MM.1S (cell line): ENCODE results near the gene ERCC4.

Source experiments
- DNase-seq: peaks from one replicate; pipeline ENCODE4 v3.0.0-alpha.2; 2015
- H2AFZ ChIP-seq: fragments of 300-600 bp; sonication (generic); 2 replicates; pipeline ENCODE4 v1.6.0; 2016; ENCODE audit warnings: antibody characterized with exemption, low read length
- H3F3A ChIP-seq: fragments of 300-600 bp; sonication (generic); 2 replicates; pipeline ENCODE4 v1.6.1; 2016; ENCODE audit warnings: mild to moderate bottlenecking, antibody characterized with exemption, low read length, moderate library complexity, mixed read lengths; ENCODE audit not compliant: insufficient read depth
- H3K27ac ChIP-seq: fragments of 300-600 bp; sonication (generic); 2 replicates; pipeline ENCODE4 v1.5.1; 2016; ENCODE audit warnings: mild to moderate bottlenecking, low read length
- H3K27me3 ChIP-seq: fragments of 300-600 bp; sonication (generic); replicated peaks from 2 replicates; pipeline ENCODE4 v1.6.0; 2016; ENCODE audit warnings: low read length; ENCODE audit not compliant: insufficient read depth
- H3K36me3 ChIP-seq: fragments of 300-600 bp; sonication (generic); replicated peaks from 2 replicates; pipeline ENCODE4 v1.6.1; 2016; ENCODE audit warnings: mild to moderate bottlenecking, low read length, mixed read lengths; ENCODE audit not compliant: insufficient read depth
- H3K4me1 ChIP-seq: fragments of 300-600 bp; sonication (generic); 2 replicates; pipeline ENCODE4 v1.6.1; 2016; ENCODE audit warnings: low read length, mixed read lengths
- H3K4me2 ChIP-seq: fragments of 300-600 bp; sonication (generic); 2 replicates; pipeline ENCODE4 v1.6.0; 2016; ENCODE audit warnings: low read depth, low read length
- H3K4me3 ChIP-seq: fragments of 300-600 bp; sonication (generic); 2 replicates; pipeline ENCODE4 v1.5.1; 2016; ENCODE audit warnings: low read length, mixed read lengths
- H3K79me2 ChIP-seq: fragments of 300-600 bp; sonication (generic); 2 replicates; pipeline ENCODE4 v1.6.1; 2016; ENCODE audit warnings: mixed run types, low read length, mixed read lengths
- H3K9ac ChIP-seq: fragments of 300-600 bp; sonication (generic); 2 replicates; pipeline ENCODE4 v1.6.1; 2016; ENCODE audit warnings: low read length, mixed read lengths
- H3K9me2 ChIP-seq: fragments of 300-600 bp; sonication (generic); replicated peaks from 2 replicates; pipeline ENCODE4 v1.6.1; 2016; ENCODE audit warnings: mild to moderate bottlenecking, low read length, mixed read lengths; ENCODE audit not compliant: insufficient read depth
- H3K9me3 ChIP-seq: fragments of 300-600 bp; sonication (generic); replicated peaks from 2 replicates; pipeline ENCODE4 v1.6.1; 2016; ENCODE audit warnings: mild to moderate bottlenecking, low read length, mixed read lengths; ENCODE audit not compliant: insufficient read depth
- H4K20me1 ChIP-seq: fragments of 300-600 bp; sonication (generic); 2 replicates; pipeline ENCODE4 v1.6.1; 2016; ENCODE audit warnings: mild to moderate bottlenecking, low read length, moderate library complexity, mixed read lengths; ENCODE audit not compliant: insufficient read depth
- CTCF ChIP-seq: fragments of 300-600 bp; sonication (generic); IDR thresholded peaks from 2 replicates; pipeline ENCODE4 v1.5.1; 2016; ENCODE audit warnings: antibody characterized with exemption, low read length, mixed read lengths
- EZH2 ChIP-seq: fragments of 300-600 bp; sonication (generic); optimal IDR thresholded peaks from 2 replicates; pipeline ENCODE3; 2017; ENCODE audit warnings: low read depth, mild to moderate bottlenecking, antibody characterized with exemption, low read length, mixed read lengths
- EZH2phosphoT487 ChIP-seq: fragments of 300-600 bp; sonication (generic); IDR thresholded peaks from 2 replicates; pipeline ENCODE4 v1.6.1; 2018; ENCODE audit warnings: antibody characterized with exemption, low read length

The ERCC4 gene

GRCh38 chr16:13926891-13927290 is 6.9 kb downstream of the ERCC4 start:
- Histone ChIP-seq H3K9me2 (no peaks in the 10 kb centered on the region), H3K4me1 (no peaks in the 10 kb centered on the region), H3K4me2 (no peak overlapping the region), H4K20me1 (no peaks in the 10 kb centered on the region), H3K79me2 (no peaks in the 10 kb centered on the region), H3K9me3 (no peaks in the 10 kb centered on the region), H3K27me3 (no peaks in the 10 kb centered on the region), H3K4me3 (no peak overlapping the region), H3K9ac (no peak overlapping the region), H3K36me3 (no peaks in the 10 kb centered on the region), H3K27ac (no peak overlapping the region), H2AFZ (no peak overlapping the region), H3F3A (no peaks in the 10 kb centered on the region)
- TF ChIP-seq EZH2phosphoT487 (no peak), CTCF (no peak), EZH2 (no peak)
- DNase-seq, result no peak

- Histone ChIP-seq H3K27me3 (no peaks in the 10 kb centered on the region), H3K4me1 (no peaks in the 10 kb centered on the region), H3K4me2 (no peak overlapping the region), H3K9me2 (no peaks in the 10 kb centered on the region), H4K20me1 (no peaks in the 10 kb centered on the region), H3K4me3 (no peak overlapping the region), H3K36me3 (no peaks in the 10 kb centered on the region), H3K27ac (no peak overlapping the region), H3K9me3 (no peaks in the 10 kb centered on the region), H2AFZ (no peak overlapping the region), H3K9ac (no peak overlapping the region), H3F3A (no peaks in the 10 kb centered on the region), H3K79me2 (no peaks in the 10 kb centered on the region)
- DNase-seq, result no peak
- TF ChIP-seq CTCF (no peak), EZH2phosphoT487 (no peak), EZH2 (no peak)
These were observed 8.7 kb downstream of the ERCC4 start for GRCh38 chr16:13928646-13929045.

GRCh38 chr16:13931845-13932244 is 11.9 kb downstream of the ERCC4 start:
- no peaks in the 10 kb centered on the region for H3K9me3 ChIP-seq
- DNase-seq, result no peak
- H4K20me1 ChIP-seq, result no peaks in the 10 kb centered on the region
- H3K9me2 ChIP-seq, result no peaks in the 10 kb centered on the region
- H3K9ac ChIP-seq, result no peak overlapping the region
- H3K27ac ChIP-seq, result no peak overlapping the region
- no peak overlapping the region for H3K4me2 ChIP-seq
- no peaks in the 10 kb centered on the region for H3K4me1 ChIP-seq
- no peaks in the 10 kb centered on the region for H3F3A ChIP-seq
- no peak for TF ChIP-seq EZH2
- no peak for TF ChIP-seq CTCF
- TF ChIP-seq EZH2phosphoT487, result no peak
- H3K27me3 ChIP-seq, result no peaks in the 10 kb centered on the region
- no peak overlapping the region for H2AFZ ChIP-seq
- 0 out of 2 replicates have a peak, but pooled peaks cover 5% of the 10 kb centered on the region for H3K36me3 ChIP-seq
- no peaks in the 10 kb centered on the region for H3K79me2 ChIP-seq
- no peak overlapping the region for H3K4me3 ChIP-seq
